Stimulated activated naive CD8-positive, alpha-beta T cell treated with anti-CD3 and anti-CD28 coated beads, Interleukin-15, Interleukin-2, amounts not matched to agents 100 U/mL and 50 U/mL, for 24 hours (primary cell): ENCODE results near the gene DPYSL3.
A peak's percentile ranks its signal among the peaks of the same experiment; 100 is the strongest.

Source experiments
- ATAC-seq: fragments of 150-1000 bp; cut with Tn5 transposase; one replicate; pipeline ENCODE4 v1.10.0; 2021
- DNase-seq: peaks from one replicate; pipeline ENCODE4 v3.0.0; 2021

DPYSL3 gene

DNA sequence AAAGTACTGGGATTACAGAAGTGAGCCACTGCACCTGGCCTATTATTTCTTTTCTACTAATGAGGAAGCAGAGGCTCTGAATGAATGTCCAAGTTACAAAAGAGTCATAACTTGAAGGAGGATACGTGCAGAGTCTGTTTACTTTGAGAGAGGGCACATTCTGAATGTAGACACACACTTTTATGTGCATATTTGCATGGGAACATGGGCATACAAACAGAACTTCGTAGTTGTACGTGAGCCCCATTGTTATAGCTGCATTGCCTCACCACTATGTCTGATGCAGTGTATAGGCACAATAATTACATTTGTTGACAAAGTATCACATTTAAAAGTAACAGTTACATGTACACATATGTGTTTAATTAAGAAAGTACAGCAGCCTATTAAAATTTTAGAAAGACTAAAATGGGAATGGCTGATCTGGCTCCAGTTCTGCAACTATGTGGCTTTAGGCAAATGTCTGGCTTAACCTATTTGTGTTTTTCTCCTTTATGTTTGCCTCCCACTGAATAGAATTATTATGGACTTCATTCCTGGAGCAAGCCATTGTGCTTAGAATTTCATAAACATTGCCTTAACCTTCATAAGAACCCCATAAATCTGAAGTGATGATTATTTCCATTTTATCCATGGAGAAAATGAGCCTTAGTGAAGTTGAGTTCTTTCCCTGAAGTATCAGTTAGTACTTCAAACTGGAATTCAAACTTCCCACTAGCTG is 3.0 kb upstream of the DPYSL3 start:
- DNase-seq (no peak), ATAC-seq (no peak)

- ATAC-seq (no peak), DNase-seq (no peak)
These were observed 1.0 kb upstream of the DPYSL3 start for GRCh38 chr5:147510885-147511284.

DNA sequence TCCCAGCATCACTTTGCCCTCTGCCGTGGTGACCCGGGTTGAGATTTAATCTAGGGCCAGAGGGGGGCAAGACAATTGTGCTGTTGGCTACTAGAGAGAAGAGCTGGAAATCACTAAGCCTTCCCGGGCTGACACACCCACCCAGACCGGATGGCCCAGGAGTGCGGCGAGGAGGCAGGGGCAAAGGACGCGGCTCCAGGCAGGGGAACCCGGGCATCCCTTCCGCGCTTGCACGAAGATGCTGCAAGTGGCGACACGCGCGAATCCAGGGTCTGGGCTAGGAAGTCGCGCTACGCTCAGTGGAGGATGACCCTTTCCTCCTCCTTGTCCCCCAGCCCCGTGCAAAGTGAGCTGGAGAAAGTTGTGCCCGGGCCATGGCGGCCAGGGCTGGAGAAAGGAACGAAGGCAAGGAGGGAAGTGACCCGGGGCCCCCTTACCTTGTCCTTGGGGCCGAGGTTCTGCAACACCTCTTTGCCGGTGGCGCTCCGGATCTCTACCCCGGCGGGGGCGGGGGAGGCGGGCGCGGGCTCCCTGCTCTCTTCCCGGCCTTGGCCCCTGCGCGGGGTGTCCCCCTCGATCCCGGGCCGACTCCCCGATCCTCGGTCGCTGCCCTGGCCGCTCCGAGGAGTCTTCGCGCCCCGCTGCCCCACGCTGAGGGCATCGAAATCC is 693 bp downstream of the DPYSL3 start:
- DNase-seq: no peak
- no peak for ATAC-seq

- ATAC-seq: no peak
- DNase-seq: no peak
These were observed 1.2 kb downstream of the DPYSL3 start for GRCh38 chr5:147508711-147509040.

DNA sequence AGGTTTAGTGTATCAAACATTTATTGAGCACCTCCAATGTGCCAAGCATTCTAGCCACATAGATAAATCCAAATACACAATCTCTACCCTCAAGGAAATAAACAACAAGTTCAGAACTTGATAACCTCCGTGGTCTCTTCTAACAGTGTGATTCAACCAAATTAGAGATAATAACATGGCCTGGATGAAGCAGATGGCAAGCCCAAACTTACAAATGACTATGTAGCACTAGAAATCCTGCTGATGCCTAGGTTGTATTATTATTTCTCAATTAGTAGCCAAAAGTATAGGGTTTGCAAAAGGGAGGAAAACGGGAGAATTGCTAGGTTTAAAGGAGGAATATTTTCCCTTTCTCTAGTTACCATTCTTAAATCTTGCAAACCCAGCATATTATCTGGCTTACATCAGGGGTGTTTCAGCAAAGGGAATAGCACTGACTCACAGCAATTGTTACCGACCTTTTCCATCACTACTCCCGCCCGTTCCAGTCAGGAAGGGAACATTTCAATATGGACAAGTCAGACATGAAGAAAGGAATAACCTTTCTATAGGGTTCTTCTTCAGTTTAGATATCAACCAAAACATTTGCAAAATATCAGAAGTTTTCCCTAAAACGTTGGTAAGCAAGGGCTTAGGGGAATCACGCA is 2.3 kb downstream of the DPYSL3 start:
- ATAC-seq (no peak), DNase-seq (no peak)

GRCh38 chr5:147504535-147504934 is 5.3 kb downstream of the DPYSL3 start:
- no peak for ATAC-seq
- DNase-seq: no peak

GRCh38 chr5:147504011-147504410 is 5.9 kb downstream of the DPYSL3 start:
- no peak for DNase-seq
- ATAC-seq: no peak

GRCh38 chr5:147490989-147491388 is 18.9 kb downstream of the DPYSL3 start:
- no peak for ATAC-seq
- DNase-seq: no peak

DNA sequence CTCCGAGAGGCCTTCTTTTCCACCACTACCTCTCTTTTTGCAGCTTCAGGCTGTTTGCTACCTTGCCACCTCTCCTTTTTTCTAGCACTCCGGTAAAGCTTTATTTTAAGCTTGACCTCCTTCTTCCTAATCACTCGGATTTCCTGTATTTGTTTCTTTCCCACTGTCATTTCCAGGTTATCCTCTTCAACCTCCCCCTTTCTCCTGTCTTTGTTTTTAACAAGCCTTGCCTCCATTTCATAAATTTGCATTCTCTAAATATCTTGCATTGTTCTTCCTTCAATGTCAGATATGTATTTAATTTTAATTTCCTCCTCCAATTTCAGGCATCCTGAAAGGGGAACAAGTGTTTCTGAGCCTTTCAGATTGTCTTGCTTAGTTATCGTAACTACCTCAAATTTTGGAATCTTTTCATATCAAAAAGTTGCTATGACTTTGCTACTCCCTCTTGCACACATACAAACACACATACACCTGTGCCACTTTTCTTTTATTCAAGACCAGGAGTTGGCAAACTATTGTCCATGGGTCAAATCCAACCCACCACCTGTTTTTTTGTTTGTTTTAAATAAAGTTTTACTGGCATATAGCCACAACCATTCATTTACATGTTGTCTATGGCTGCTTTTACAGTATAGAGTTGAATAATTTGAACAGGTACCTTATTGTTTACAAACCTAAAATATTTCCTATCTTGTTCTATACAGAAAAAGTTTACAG is 22.7 kb downstream of the DPYSL3 start:
- ATAC-seq: no peak
- DNase-seq: no peak

DNA sequence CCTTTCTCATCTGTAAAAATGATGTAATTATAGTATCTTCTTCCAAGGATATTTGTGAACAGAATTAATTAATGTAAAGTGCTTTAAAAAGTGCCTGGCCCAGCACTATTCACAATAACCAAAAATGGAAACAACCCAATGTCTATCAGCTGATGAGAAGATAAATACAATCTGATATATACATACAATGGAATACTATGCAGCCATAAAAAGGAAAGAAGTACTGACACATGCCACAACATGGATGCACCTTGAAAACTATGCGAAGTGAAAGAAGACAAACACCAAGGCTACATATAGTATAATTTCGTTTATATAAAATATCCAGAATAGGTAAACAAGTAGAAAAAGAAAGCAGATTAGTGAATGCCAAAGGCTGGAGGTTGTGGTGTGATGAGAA is 24.1 kb downstream of the DPYSL3 start:
- no peak for DNase-seq
- no peak for ATAC-seq

DNA sequence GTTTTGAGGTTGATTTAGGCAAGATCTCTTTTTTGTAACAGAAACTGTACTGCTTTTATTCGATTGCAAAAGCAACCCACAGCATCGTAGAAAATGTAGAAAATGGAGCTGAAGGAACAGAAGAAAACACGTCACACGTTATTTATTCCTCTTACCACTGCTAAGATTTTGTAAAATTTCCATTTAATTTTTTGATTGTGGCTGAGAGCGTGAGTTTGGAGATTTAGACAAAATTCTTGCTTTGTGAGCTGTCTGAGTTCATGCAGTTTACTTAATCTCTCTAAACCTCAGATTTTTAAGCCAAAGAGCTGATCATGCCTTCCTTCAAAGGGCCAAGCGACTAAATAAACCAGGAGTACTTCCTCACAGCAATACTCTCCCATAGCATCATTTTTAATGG is 24.8 kb downstream of the DPYSL3 start:
- ATAC-seq: no peak
- DNase-seq: no peak

- ATAC-seq: no peak
- no peak for DNase-seq
These were observed 25.2 kb downstream of the DPYSL3 start for GRCh38 chr5:147484708-147485020.

GRCh38 chr5:147483961-147484707 is 25.7 kb downstream of the DPYSL3 start:
- DNase-seq (no peak), ATAC-seq (no peak)

DNA sequence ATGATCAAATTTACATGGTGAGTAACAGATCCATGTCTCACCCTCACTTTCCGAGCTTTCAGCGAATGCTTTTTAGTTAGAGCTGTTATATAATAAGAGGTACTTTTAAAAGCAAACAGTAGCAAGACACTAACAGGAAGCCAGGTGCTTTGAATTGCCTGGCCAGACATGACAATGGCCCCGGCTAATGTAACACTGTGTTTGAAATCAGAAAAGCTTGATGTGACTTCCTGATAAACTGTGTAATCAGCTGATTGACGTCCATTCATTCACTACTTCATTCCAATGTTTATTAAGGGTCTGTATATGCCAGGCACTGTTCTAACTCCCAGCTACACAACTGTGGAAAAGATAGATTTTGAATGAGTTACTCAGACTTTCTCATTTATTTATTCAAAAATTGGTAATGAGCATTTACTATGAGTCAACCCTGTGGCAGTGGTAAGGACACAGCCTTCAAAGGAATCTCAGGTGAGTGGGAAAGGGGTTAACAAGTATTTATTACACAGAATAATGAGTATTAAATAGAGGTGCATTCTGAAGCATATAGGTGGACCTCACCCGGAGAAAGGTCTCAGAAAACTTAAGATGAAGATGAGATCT is 26.6 kb downstream of the DPYSL3 start:
- no peak for DNase-seq
- ATAC-seq: no peak

DNA sequence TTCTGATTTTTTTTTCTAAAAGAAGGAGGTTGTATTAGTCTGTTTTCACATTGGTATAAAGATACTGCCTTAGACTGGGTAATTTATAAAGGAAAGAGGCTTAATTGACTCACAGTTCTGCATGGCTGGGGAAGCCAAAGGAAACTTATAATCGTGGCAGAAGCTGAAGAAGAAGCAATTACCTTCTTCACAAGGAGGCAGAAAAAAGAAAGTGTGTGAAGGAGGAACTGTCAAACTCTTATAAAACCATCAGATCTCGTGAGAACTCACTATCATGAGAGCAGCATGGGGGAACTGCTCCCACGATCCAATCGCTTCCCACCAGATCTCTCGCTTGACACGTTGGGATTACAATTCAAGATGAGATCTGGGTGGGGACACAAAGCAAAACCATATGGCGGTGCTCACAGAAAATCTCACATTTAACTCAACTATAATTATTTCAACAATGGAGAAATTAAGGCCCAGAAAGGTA is 27.1 kb downstream of the DPYSL3 start:
- no peak for ATAC-seq
- DNase-seq: no peak

- no peak for DNase-seq
These were observed 27.8 kb downstream of the DPYSL3 start for GRCh38 chr5:147481874-147482705.

GRCh38 chr5:147481376-147481775 is 28.5 kb downstream of the DPYSL3 start:
- ATAC-seq: no peak
- no peak for DNase-seq

More at GRCh38 chr5:147481874-147482705, 27.8 kb downstream of the DPYSL3 start:
- ATAC-seq: peak; percentile 17

DNA sequence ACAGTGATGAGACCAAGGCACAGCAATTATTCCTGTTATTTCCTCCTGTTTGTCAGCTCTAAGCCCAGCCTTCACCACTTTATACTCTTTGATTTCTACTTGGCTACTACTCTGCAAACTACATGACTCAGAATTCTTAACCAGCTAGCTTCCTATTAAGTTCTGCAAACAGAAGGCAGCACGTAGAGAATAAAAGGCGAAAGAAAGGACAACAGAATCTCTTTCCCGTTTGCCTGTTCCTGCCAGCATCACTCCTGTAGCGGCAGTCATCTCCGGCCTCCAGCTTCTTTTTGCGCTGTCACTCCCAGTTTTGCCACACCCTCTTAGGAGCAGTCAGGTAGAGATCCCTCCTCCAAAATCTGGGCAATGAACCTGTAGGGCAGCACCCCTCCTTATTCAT is 29.9 kb downstream of the DPYSL3 start:
- DNase-seq (no peak), ATAC-seq (no peak)

DNA sequence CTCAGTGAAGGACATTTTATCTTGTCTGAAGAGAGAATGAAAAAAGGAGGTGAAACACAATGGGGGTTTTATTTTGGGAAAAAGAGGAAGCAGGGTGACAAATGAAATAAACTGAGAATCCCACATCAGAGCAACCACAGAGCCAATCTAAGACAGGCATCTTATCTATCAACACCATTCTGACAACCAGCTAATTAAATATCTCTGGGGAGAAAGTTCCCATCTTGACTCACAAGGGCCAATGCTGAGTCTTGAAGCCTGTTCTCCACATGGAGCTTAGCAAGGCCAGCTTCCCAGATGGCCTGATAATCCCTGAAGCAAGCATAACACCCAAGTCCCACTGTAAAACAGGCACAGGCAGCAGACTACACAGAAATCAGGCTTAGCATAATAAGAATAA is 30.4 kb downstream of the DPYSL3 start:
- DNase-seq (no peak), ATAC-seq (no peak)

- DNase-seq (no peak), ATAC-seq (no peak)
These were observed 35.7 kb downstream of the DPYSL3 start for GRCh38 chr5:147474140-147474539.
